Spleen (tissue), 7 donors: ENCODE results near the gene LTF.

Experiments used
- POLR2AphosphoS5 ChIP-seq, 3 donors: sonication (generic); formaldehyde crosslinking; IDR thresholded peaks; one replicate each; pipeline ENCODE4 v1.5.1; 2017; ENCODE audit warnings: antibody characterized with exemption in 3 of 3
- TF ChIP-seq, protein P1 (sequence below), 11 experiments: fragments of 200-600 bp in 7 of 11; fragments of 450-650 bp in 4 of 11; sonication (generic) in 4 of 11; IDR thresholded peaks in 8 of 11; conservative IDR thresholded peaks in 3 of 11; 1 replicate in 7 of 11; 2 replicates in 4 of 11; pipeline versions ENCODE4 v1.4.0 to v1.8.0; 2016 to 2021; ENCODE audit warnings: antibody characterized with exemption in 11 of 11, inconsistent platforms in 4 of 11, mild to moderate bottlenecking in 1 of 11
- donor health status: DM: no; HTN: no; CAD: no; lungs with moderate emphysema.
- donor health status: DM: no; HTN: no; CAD: no.
- donor health status: DM: no; HTN: no; CAD: no.

DNA sequence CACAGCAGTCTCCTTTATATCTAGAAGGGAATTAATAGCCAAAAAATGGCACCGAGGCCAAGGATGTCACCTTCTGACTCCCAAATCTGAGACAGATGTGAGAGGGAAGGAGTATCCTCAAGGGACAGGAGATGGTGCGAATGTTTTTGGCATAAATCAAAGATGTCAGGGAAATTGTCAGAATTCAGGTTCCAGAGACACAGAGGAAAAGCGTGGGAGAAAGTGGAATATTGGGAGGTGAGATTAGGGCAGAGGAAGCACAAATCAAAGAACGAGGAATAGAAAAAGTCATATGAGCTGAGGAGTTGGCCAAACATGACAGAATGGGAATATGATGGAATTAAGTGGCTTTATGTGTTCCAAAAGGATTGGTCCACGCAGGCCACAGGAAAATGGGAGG is 63.9 kb downstream of the LTF start:
- TF ChIP-seq POLR2AphosphoS5 (IDR thresholded peaks at IDR 0.05) = no peak
- TF ChIP-seq, protein P1, sequence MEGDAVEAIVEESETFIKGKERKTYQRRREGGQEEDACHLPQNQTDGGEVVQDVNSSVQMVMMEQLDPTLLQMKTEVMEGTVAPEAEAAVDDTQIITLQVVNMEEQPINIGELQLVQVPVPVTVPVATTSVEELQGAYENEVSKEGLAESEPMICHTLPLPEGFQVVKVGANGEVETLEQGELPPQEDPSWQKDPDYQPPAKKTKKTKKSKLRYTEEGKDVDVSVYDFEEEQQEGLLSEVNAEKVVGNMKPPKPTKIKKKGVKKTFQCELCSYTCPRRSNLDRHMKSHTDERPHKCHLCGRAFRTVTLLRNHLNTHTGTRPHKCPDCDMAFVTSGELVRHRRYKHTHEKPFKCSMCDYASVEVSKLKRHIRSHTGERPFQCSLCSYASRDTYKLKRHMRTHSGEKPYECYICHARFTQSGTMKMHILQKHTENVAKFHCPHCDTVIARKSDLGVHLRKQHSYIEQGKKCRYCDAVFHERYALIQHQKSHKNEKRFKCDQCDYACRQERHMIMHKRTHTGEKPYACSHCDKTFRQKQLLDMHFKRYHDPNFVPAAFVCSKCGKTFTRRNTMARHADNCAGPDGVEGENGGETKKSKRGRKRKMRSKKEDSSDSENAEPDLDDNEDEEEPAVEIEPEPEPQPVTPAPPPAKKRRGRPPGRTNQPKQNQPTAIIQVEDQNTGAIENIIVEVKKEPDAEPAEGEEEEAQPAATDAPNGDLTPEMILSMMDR (IDR thresholded peaks at IDR 0.05 in 8 of 11, conservative IDR thresholded peaks at IDR 0.05 in 3 of 11) = no peak
